HG03439 (cell line): ENCODE results near the gene STK11IP.
"Not testable (repeated sequence)": the region's sequence is repeated elsewhere in the genome, so short reads cannot be mapped to it uniquely, and the experiment has no call there.

Experiments used
- ATAC-seq: cut with Tn5 transposase; IDR thresholded peaks from one replicate; pipeline ENCODE4 v1.9.1; 2021; ENCODE audit warnings: mild to moderate bottlenecking, moderate library complexity; ENCODE audit not compliant: unreplicated experiment

Gene STK11IP

GRCh38 chr2:219644801-219645480 is 47.3 kb downstream of the STK11IP start:
- ATAC-seq = no peak

DNA sequence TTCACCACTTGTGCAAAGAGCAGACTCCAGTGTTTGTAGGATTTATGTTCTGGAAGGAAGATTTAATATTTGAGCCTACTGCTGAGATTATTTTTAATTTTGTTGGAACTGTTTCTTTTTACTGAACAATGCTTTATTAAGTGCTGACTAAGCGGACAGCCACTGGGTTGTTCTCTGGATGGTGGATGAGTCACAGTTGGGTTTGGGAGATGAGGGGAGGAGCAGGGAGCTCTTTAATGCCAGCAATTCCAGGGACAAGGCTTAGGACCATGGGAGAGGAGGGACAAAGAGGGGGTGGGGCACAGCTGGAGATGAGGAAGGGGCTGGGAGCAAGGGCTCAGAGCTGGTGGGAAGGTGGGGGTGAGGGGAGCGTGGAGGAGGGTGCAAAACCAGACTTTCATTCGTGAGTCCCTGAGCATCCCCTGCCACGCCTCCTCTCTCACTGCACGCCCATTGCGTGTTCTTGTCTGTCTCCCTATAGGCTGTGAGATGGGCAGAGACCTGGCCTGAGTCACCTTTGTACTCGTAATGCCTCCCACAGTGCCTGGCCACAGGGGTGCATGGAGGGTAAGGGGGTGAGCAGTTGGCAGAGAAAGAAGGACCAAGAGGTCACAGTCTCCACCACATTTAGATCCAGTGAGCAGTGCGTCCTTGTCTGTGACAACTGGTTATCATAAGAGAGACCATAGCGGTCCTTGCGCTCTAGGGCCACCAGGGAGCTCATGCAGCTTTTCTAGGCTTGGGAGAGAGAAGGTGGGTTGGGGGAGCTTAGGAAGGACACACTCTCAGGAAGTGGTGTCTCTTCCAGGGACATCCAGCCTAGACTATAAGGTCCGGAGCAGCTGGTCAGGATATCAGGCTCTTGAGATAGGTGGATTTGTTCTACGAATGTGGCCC is 48.2 kb downstream of the STK11IP start:
- ATAC-seq = no peak

GRCh38 chr2:219648176-219648575 is 50.5 kb downstream of the STK11IP start:
- ATAC-seq = no peak

GRCh38 chr2:219648963-219649362 is 51.3 kb downstream of the STK11IP start:
- no peak for ATAC-seq

- no peak for ATAC-seq
These were observed 53.0 kb downstream of the STK11IP start for GRCh38 chr2:219650426-219651248.

DNA sequence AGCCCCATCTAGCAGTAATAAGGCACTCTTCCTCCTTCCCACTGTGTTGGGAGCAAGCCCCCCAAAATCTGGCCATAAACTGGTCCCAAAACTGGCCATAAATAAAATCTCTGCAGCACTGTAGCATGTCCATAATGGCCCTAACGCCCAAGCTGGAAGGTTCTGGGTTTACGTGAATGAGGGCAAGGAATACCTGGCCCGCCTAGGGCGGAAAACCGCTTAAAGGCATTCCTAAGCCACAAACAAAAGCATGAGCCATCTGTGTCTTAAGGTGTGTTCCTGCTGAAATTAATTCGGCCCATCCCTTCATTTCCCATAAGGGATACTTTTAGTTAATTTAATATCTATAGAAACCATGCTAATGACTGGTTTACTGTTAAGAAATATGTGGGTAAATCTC is 54.0 kb downstream of the STK11IP start:
- not testable (repeated sequence) for ATAC-seq

- no peak for ATAC-seq
These were observed 58.9 kb downstream of the STK11IP start for GRCh38 chr2:219656526-219656925.

GRCh38 chr2:219658196-219658846 is 60.7 kb downstream of the STK11IP start:
- no peak for ATAC-seq

DNA sequence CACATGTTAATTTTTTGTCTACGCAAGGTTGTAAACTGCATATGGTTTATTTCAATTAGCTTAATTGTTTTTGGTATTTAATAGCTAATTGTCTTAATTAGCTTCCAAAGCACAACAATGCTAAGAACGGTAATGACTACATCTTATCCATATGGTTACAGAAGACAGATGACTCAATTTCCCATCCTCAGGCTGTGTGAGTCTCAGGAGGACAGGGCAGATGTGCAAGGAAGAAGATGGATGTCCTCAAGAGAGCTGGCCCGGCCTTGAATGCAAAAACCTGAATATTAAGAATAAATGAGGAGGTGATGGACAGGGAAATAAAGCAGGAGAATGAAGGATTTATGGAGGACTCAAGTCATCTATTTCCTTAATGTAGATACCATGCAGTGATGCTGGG is 61.2 kb downstream of the STK11IP start:
- no peak for ATAC-seq

- ATAC-seq = peak; percentile 94
These were observed 63.7 kb downstream of the STK11IP start for GRCh38 chr2:219661197-219661954.

GRCh38 chr2:219661955-219662395 is 64.3 kb downstream of the STK11IP start:
- ATAC-seq = no peak

- no peak for ATAC-seq
These were observed 64.9 kb downstream of the STK11IP start for GRCh38 chr2:219662566-219662965.

- no peak for ATAC-seq
These were observed 65.6 kb downstream of the STK11IP start for GRCh38 chr2:219663116-219663762.

DNA sequence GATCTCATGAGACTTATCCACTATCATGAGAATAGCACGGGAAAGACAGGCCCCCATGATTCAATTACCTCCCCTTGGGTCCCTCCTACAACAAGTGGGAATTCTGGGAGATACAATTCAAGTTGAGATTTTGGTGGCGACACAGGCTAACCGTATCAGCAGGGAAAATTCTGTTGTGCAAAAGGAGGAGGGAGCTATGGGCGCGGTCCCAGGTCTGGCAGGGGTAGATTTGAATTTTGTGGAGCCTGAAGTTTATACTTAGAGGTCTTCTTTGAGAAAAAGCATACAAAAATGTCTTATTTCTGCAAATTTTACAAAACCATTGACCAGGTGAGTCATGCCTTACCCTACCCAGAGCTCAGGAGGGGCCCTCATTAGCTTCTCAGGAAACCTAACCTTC is 66.4 kb downstream of the STK11IP start:
- ATAC-seq = no peak

DNA sequence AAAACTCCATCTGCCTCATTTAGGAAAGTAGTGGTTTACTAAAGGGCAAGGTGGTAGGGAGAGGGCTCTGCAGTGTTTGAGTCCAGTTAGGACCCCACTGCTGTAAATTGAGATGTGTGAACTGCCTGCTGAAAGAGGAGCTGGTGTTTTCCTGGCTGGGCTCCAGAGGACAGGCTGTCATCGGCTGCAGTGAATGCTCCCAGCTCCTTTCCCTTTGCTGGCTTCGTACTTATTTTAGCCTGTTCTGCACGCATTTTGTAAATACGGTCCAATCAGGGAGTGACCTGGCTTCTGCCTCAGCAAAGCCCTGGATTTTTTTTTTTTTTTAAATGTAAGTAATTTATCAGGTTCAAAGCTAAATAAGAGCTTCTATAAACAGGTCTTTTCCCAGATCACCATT is 67.3 kb downstream of the STK11IP start:
- no peak for ATAC-seq

DNA sequence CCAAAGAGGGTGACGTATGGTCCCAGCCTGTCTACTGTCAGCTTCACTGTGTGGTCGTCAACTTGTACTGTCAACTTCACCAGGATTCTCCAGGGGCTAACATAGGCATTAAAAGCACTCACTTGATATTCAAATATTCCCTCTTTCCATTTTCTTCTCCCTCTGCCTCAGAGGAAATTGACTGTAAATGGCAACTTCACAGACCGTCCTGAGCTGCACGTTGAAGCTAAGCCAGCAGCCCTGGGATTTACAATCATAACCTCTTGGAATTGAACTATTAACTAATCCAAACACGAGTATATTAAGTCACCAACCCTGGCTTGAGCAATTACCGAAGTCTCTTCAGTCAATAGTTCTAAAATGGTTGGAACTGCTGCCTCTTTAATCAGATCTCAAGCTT is 68.3 kb downstream of the STK11IP start:
- no peak for ATAC-seq
